ENCODE data around the gene ZNF277.

ZNF277 gene

DNA sequence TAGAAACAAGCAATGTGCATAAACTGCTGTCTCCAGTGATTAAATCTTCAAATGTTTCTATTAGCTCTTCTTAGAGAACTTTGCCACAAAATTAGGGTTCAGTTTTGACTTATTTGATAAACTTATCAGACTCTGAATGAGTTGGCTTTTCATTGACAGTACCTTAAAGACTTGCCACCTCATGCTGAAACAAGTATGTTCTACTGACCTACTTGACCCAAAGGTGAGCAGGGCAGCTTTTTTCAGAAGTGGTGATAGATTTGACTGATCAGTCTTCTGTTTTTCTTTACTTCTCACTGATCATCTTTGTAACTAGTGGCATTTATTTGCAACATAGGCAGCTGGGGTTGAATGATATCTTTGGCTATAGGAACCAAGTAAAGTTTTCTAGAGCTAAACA is 7.8 kb downstream of the ZNF277 start:
- H3K4me1 ChIP-seq (ENCODE audit: control insufficient read depth, insufficient read depth, low read length), result peaks cover 16% of the 10 kb centered on the region
- H3K4me3 ChIP-seq (ENCODE audit: low read depth, low read length), result no peak overlapping the region
- no peak overlapping the region for H3K27ac ChIP-seq (ENCODE audit: low read depth, low read length)
- H3K36me3 ChIP-seq (ENCODE audit: control insufficient read depth, insufficient read depth, low read length), result no peaks in the 10 kb centered on the region
- no peaks in the 10 kb centered on the region for H3K9me3 ChIP-seq (ENCODE audit: control insufficient read depth, insufficient read depth, low read length)
- no peak overlapping the region for H3K9ac ChIP-seq (ENCODE audit: low read depth, low read length)
- no peaks in the 10 kb centered on the region for H3K27me3 ChIP-seq (ENCODE audit: control insufficient read depth, insufficient read depth, low read length)

DNA sequence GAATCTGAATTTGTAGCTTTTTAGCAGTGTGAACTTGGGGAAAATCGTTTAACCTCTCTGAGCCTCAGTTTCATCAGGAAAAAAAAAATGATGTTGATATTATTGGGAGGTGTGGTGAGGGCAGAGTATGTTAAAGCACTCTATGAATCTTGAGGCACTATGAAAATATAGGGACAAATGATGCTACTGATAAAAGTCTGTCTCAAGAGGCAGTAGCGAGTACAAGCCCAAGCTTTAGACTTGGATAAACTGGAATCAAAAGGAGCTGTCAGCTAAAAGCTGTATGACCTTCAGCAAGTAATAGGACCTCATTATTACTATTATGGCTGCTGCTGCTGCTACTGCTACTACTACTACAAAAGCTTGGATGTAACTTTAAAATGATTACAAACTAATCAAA is 8.4 kb downstream of the ZNF277 start:
- Histone ChIP-seq H3K36me3 (ENCODE audit: control insufficient read depth, insufficient read depth, low read length) (no peaks in the 10 kb centered on the region), H3K27me3 (ENCODE audit: control insufficient read depth, insufficient read depth, low read length) (no peaks in the 10 kb centered on the region), H3K4me3 (ENCODE audit: low read depth, low read length) (no peak overlapping the region), H3K4me1 (ENCODE audit: control insufficient read depth, insufficient read depth, low read length) (peaks cover 16% of the 10 kb centered on the region), H3K9me3 (ENCODE audit: control insufficient read depth, insufficient read depth, low read length) (no peaks in the 10 kb centered on the region), H3K27ac (ENCODE audit: low read depth, low read length) (no peak overlapping the region), H3K9ac (ENCODE audit: low read depth, low read length) (no peak overlapping the region)

DNA sequence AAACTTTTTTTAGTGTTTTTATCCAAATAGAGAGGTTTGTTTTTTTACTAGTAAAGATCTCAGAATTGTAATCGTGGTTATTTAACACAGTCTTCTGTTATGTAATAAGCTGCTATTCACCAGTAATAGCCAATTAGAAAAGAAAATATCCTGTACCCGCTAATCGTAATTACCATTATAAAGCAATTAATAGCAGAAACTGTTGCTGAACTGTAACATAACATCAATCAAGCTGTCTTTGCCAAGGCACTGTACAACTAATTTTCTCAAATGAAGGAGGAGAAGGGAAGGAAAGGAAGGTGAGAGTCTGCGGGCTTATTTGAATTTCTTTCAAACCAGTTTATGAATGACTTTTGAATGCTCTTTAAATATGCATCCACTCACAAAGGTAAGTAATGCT is 9.3 kb downstream of the ZNF277 start:
- Histone ChIP-seq H3K4me3 (ENCODE audit: low read depth, low read length) (no peak overlapping the region), H3K9ac (ENCODE audit: low read depth, low read length) (no peak overlapping the region), H3K36me3 (ENCODE audit: control insufficient read depth, insufficient read depth, low read length) (no peaks in the 10 kb centered on the region), H3K27ac (ENCODE audit: low read depth, low read length) (no peak overlapping the region), H3K27me3 (ENCODE audit: control insufficient read depth, insufficient read depth, low read length) (no peaks in the 10 kb centered on the region), H3K4me1 (ENCODE audit: control insufficient read depth, insufficient read depth, low read length) (peaks cover 16% of the 10 kb centered on the region), H3K9me3 (ENCODE audit: control insufficient read depth, insufficient read depth, low read length) (no peaks in the 10 kb centered on the region)

DNA sequence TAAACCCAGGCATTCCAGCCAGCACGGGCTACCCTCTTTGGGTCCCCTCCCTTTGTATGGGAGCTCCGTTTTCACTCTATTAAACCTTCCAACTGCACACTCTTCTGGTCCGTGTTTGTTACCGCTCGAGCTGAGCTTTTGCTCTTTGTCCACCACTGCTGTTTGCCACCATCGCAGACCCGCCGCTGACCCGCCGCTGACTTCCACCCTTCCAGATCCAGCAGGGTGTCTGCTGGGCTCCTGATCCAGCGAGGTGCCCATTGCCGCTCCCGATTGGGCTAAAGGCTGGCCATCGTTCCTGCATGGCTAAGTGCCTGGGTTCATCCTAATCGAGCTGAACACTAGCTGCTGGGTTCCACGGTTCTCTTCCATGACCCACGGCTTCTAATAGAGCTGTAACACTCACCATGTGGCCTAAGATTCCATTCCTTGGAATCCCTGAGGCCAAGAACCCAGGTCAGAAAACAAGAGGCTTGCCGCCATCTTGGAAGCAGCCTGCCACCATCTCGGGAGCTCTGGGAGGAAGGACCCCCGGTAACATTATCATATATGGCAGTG is 14.5 kb downstream of the ZNF277 start:
- peaks cover 2% of the 10 kb centered on the region; the same call in 1 of the 2 replicates for H3K4me1 ChIP-seq (ENCODE audit: control insufficient read depth, insufficient read depth, low read length)
- no peak overlapping the region for H3K27ac ChIP-seq (ENCODE audit: low read depth, low read length)
- H3K27me3 ChIP-seq (ENCODE audit: control insufficient read depth, insufficient read depth, low read length), result no peaks in the 10 kb centered on the region
- no peaks in the 10 kb centered on the region for H3K9me3 ChIP-seq (ENCODE audit: control insufficient read depth, insufficient read depth, low read length)
- no peaks in the 10 kb centered on the region for H3K36me3 ChIP-seq (ENCODE audit: control insufficient read depth, insufficient read depth, low read length)
- H3K9ac ChIP-seq (ENCODE audit: low read depth, low read length), result no peak overlapping the region
- H3K4me3 ChIP-seq (ENCODE audit: low read depth, low read length), result no peak overlapping the region

DNA sequence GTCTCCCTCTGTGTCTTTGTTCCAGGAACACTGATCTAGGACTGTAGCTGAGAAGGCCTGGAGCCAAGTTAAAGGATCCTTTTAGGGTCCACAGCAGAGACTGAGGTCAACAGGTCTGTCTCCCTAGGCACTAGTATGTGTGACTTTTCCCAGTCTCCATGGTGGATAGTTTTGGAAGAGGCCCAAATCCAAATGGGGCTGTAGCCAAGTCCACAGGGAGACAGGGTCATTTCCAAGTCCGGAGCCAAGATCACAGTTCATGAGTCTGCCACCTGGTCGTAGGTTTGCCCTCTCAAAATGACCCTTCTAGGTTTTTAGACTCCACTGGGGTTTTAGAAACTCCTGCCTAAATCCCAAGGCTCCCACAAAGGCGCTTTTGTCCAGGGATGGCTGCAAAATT is 16.8 kb downstream of the ZNF277 start:
- no peaks in the 10 kb centered on the region for H3K9me3 ChIP-seq (ENCODE audit: control insufficient read depth, insufficient read depth, low read length)

DNA sequence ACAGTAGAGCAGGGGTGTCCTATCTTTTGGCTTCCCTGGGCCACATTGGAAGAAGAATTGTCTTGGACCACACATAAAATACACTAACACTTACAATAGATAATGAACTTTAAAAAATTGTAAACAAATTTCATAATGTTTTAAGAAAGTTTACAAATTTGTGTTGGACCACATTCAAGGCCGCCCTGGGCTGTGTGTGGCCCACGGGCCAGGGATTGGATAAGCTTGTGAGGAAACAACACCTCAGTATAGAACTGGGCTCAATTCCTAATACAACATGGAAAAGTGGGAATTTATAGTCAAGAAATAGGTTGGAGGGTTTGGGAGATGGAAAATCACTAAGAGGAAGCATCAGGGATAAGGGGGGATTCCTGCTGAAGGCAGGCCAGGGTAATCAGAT is 17.7 kb downstream of the ZNF277 start:
- H3K4me1 ChIP-seq (ENCODE audit: control insufficient read depth, insufficient read depth, low read length), result peaks cover 15% of the 10 kb centered on the region
- no peak overlapping the region for H3K9ac ChIP-seq (ENCODE audit: low read depth, low read length)
- no peak overlapping the region for H3K4me3 ChIP-seq (ENCODE audit: low read depth, low read length)
- no peaks in the 10 kb centered on the region for H3K9me3 ChIP-seq (ENCODE audit: control insufficient read depth, insufficient read depth, low read length)
- H3K36me3 ChIP-seq (ENCODE audit: control insufficient read depth, insufficient read depth, low read length), result no peaks in the 10 kb centered on the region
- no peak overlapping the region for H3K27ac ChIP-seq (ENCODE audit: low read depth, low read length)
- no peaks in the 10 kb centered on the region for H3K27me3 ChIP-seq (ENCODE audit: control insufficient read depth, insufficient read depth, low read length)

More for the DNA sequence above, 16.8 kb downstream of the ZNF277 start:
- H3K27ac ChIP-seq (ENCODE audit: low read depth, low read length), result no peak overlapping the region
- H3K36me3 ChIP-seq (ENCODE audit: control insufficient read depth, insufficient read depth, low read length), result no peaks in the 10 kb centered on the region
- H3K9ac ChIP-seq (ENCODE audit: low read depth, low read length), result no peak overlapping the region
- H3K4me3 ChIP-seq (ENCODE audit: low read depth, low read length), result no peak overlapping the region
- no peaks in the 10 kb centered on the region for H3K27me3 ChIP-seq (ENCODE audit: control insufficient read depth, insufficient read depth, low read length)
- H3K4me1 ChIP-seq (ENCODE audit: control insufficient read depth, insufficient read depth, low read length), result peaks cover 15% of the 10 kb centered on the region

DNA sequence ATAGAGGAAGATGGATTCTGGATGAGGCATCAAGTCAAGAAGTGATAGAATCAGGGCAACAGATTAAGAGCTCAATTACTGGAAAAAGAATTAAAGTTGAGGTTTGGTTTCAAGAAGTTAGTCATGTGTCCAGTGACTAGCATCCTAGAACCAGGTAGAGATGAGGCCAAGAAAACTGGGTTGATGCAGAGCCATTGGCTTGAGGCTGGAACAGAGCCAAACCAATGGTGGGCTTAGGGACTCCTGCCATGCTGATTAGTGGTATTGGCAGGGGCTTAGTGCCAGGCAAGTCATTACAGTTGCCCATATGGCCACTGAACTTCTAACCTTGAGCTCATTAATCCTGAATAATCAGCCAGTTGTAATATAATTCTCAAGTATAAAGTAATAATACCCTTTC is 18.5 kb downstream of the ZNF277 start:
- Histone ChIP-seq H3K27ac (ENCODE audit: low read depth, low read length) (no peak overlapping the region), H3K4me3 (ENCODE audit: low read depth, low read length) (no peak overlapping the region), H3K9me3 (ENCODE audit: control insufficient read depth, insufficient read depth, low read length) (no peaks in the 10 kb centered on the region), H3K4me1 (ENCODE audit: control insufficient read depth, insufficient read depth, low read length) (peaks cover 15% of the 10 kb centered on the region), H3K9ac (ENCODE audit: low read depth, low read length) (no peak overlapping the region), H3K36me3 (ENCODE audit: control insufficient read depth, insufficient read depth, low read length) (no peaks in the 10 kb centered on the region), H3K27me3 (ENCODE audit: control insufficient read depth, insufficient read depth, low read length) (no peaks in the 10 kb centered on the region)

DNA sequence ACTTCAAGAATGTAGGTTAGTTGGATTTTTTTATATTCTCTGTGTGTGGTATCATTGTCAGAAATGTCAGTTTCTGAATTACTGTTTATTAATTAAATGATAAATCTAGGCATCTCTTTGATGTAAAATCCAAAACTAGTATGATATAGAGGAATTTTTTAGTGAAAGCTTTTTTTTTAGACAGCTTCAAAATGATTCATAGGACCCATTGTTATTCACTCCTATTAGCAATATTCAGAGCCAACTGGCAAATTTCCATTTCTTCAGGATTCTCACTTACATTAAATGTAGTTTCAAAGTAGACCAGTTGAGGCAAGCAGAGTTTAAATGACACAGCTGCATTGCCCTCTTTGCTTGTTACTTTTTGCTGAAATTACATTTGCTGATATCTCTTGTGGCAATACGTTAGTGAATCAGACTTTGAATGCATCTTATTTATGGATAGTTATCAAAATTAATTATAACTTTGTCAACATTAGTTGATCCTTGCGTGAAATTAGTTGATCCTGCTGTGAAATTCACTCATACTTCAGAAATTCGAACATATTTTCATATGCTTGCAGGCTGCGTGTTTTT is 20.3 kb downstream of the ZNF277 start:
- Histone ChIP-seq H3K9ac (ENCODE audit: low read depth, low read length) (no peak overlapping the region), H3K36me3 (ENCODE audit: control insufficient read depth, insufficient read depth, low read length) (no peaks in the 10 kb centered on the region), H3K27ac (ENCODE audit: low read depth, low read length) (no peak overlapping the region), H3K27me3 (ENCODE audit: control insufficient read depth, insufficient read depth, low read length) (no peaks in the 10 kb centered on the region), H3K4me3 (ENCODE audit: low read depth, low read length) (no peak overlapping the region), H3K9me3 (ENCODE audit: control insufficient read depth, insufficient read depth, low read length) (no peaks in the 10 kb centered on the region), H3K4me1 (ENCODE audit: control insufficient read depth, insufficient read depth, low read length) (peaks cover 15% of the 10 kb centered on the region)

DNA sequence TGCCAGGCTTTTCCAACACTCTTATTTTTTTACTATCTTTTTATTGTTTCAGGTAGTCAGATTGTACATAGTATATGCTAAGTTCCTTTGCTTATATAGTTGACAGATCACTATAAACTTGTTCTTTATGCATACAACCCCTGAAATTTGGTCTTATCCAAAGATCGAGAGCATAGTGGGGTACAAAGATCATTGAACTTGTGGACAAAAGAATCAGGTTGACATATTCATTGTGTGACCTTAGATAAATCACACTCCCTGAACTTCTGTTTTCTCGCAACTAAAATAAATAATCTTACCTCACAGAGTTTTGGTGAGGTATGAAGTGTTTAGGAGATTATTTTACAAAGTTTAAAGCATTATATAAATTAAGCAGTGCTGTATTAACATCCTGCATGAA is 22.1 kb downstream of the ZNF277 start:
- no peaks in the 10 kb centered on the region for H3K27me3 ChIP-seq (ENCODE audit: control insufficient read depth, insufficient read depth, low read length)
- no peaks in the 10 kb centered on the region for H3K9me3 ChIP-seq (ENCODE audit: control insufficient read depth, insufficient read depth, low read length)
- peaks cover 18% of the 10 kb centered on the region for H3K4me1 ChIP-seq (ENCODE audit: control insufficient read depth, insufficient read depth, low read length)
- no peaks in the 10 kb centered on the region for H3K36me3 ChIP-seq (ENCODE audit: control insufficient read depth, insufficient read depth, low read length)
- H3K27ac ChIP-seq (ENCODE audit: low read depth, low read length), result no peak overlapping the region
- no peak overlapping the region for H3K9ac ChIP-seq (ENCODE audit: low read depth, low read length)
- no peak overlapping the region for H3K4me3 ChIP-seq (ENCODE audit: low read depth, low read length)

DNA sequence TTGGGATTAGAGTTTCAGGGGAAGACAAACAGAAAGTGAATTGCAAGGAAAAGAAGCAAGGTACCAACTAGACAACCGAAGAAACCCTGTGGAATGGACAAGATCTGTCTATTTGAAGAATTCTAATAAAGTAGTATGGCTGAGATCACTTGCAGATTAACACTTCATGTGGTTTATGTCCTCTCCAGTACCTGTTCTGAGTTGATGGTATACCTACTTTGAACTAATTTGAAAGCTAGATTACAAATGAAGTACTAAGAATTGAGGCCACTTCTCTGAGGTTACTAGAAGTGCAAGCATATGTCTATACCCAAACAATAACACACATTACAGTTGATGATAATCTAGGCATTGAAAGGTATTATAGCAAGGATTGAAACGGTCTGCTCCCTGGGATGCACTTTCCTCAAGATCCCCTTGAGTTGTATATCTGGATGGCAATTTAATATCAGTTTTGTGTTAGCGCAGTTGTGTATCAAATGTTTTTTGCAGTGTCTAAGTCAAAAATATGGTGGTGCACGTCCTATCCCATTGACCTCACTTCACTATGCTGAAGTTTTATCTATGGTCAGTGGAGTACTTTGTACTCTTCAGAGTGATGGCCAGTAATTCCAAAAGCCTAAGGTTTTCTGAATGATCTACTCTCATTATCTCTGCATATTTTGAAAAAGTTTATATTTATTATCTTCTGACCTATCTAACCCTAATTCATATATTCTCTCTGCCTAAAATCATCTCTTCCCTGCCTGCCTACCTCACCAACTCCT is 25.9 kb downstream of the ZNF277 start:
- Histone ChIP-seq H3K27me3 (ENCODE audit: control insufficient read depth, insufficient read depth, low read length) (no peaks in the 10 kb centered on the region), H3K27ac (ENCODE audit: low read depth, low read length) (no peak overlapping the region), H3K9ac (ENCODE audit: low read depth, low read length) (no peak overlapping the region), H3K4me3 (ENCODE audit: low read depth, low read length) (no peak overlapping the region), H3K4me1 (ENCODE audit: control insufficient read depth, insufficient read depth, low read length) (peaks cover 3% of the 10 kb centered on the region; the same call in 1 of the 2 replicates), H3K36me3 (ENCODE audit: control insufficient read depth, insufficient read depth, low read length) (no peaks in the 10 kb centered on the region), H3K9me3 (ENCODE audit: control insufficient read depth, insufficient read depth, low read length) (no peaks in the 10 kb centered on the region)

DNA sequence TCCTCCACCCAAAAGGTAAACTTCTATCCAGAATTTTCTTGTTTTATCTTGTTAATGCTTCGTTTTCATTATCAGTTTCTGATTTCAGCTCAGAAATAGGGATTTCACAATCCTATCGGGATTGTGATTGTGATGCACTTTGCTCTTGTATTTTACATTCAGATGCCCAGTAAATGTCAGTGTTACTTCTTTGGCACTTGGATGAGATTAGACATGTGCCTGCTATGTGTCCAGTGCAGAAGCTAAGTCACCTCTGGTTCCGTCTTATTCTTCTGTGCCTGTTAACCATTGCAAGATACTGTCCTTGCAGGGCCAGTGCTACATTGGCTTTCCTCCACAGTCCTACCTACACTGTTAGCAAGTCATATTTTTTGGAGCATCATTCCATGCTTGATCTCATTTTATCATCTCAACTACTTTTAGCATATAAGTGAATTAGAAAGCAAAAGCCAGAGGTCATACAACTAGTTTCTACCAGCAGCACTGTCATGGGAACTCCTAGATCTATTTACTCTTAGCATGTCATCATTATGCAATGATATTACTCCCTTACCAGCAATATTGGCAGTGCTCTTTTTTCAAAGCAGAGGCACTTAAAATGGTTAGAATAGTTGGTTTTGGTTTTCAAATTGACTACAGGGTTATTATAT is 26.7 kb downstream of the ZNF277 start:
- no peak overlapping the region for H3K9ac ChIP-seq (ENCODE audit: low read depth, low read length)
- H3K9me3 ChIP-seq (ENCODE audit: control insufficient read depth, insufficient read depth, low read length), result no peaks in the 10 kb centered on the region
- no peak overlapping the region for H3K27ac ChIP-seq (ENCODE audit: low read depth, low read length)
- H3K36me3 ChIP-seq (ENCODE audit: control insufficient read depth, insufficient read depth, low read length), result no peaks in the 10 kb centered on the region
- no peaks in the 10 kb centered on the region for H3K27me3 ChIP-seq (ENCODE audit: control insufficient read depth, insufficient read depth, low read length)
- H3K4me1 ChIP-seq (ENCODE audit: control insufficient read depth, insufficient read depth, low read length), result 0 out of 2 replicates have a peak, but pooled peaks cover 3% of the 10 kb centered on the region
- no peak overlapping the region for H3K4me3 ChIP-seq (ENCODE audit: low read depth, low read length)

Measured in HUES48 (cell line).